GM12892 (cell line): ENCODE results near the gene RECQL.

ENCODE experiments used
- POLR2A ChIP-seq: IDR thresholded peaks from 2 replicates; pipeline ENCODE4 v1.6.1; 2011; ENCODE audit warnings: low read depth, low read length, control low read depth
- POLR2AphosphoS5 ChIP-seq: IDR thresholded peaks from 2 replicates; pipeline ENCODE4 v1.6.1; 2011; ENCODE audit warnings: low read depth, low read length, control low read depth
- TAF1 ChIP-seq: IDR thresholded peaks from 2 replicates; pipeline ENCODE4 v1.6.1; 2011; ENCODE audit warnings: low read depth, mild to moderate bottlenecking, control low read depth, low read length, borderline replicate concordance

- TF ChIP-seq POLR2A (no peak), POLR2AphosphoS5 (no peak), TAF1 (no peak)
These were observed 73.2 kb downstream of the RECQL start for GRCh38 chr12:21428241-21428640.
